ENCODE measurements around the gene KIAA1614. TPM values are rescaled to one million over a fixed set of nuclear protein-coding genes. Genes with fewer than 3 reads are reported as not detected.
A peak's percentile ranks its signal among the peaks of the same experiment; 100 is the strongest.
"Not testable (repeated sequence)": the region's sequence is repeated elsewhere in the genome, so short reads cannot be mapped to it uniquely, and the experiment has no call there.

The KIAA1614 gene
- total RNA-seq, 1 donor from 2014 or later: 3.6 TPM

DNA sequence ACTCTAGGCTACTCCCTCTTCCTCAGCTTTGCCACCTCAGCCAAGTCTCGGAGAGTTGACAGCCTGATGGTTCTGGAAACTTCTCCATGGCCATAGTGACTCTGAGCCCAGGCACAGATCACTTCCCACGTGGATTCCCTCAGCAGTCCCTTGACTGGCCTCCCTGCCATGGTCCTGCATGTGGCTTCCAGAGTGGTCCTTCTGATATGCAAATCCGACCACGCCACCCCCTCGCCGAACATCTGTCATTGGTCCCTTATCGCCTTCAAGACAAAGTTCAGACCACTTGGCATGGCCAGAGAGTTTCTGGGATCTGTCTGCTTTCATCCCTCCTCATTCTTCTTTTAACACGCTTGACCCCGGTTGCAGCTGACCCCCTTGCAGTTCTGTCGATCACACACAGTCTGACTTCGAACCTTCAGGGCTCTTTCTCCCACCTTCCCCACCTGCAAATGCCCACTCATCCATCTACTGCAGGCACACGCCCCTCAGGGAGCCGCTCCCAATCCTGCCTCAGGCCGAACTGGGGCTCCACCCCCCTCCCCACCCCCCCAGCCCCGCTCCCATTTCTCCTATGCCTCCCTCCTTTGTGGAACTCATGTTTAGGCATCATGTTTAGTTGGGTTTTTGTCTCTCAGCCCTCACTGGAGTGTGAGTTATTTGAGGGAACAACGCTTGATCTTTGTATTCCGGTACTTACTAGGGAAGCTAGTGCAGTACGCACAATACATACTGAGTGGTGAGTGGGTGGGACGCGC is 29.0 kb downstream of the KIAA1614 start:
- DNase-seq (ENCODE audit: low read depth in 2 of 2): no peak

DNA sequence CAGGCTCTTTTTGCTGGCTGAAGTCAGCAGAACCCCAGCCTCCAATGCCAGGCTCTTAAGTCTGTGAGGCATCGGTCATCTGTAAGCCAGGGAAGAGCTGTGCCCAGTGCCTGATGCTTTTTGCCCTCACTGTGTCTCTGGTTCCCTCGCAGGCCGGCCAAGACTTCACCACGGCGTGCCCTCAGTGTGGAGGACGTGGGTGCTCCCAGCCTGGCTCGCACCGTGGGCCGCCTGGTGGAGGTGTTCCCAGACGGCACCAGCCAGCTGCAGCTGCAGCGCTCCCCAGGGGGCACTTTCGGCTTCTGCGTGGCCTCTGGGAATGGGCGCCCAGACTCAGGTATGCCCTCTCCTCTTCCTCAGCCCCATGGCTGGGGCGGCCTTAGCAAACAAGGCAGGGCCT is 32.5 kb downstream of the KIAA1614 start:
- no peak for DNase-seq (ENCODE audit: low read depth in 2 of 2)

DNA sequence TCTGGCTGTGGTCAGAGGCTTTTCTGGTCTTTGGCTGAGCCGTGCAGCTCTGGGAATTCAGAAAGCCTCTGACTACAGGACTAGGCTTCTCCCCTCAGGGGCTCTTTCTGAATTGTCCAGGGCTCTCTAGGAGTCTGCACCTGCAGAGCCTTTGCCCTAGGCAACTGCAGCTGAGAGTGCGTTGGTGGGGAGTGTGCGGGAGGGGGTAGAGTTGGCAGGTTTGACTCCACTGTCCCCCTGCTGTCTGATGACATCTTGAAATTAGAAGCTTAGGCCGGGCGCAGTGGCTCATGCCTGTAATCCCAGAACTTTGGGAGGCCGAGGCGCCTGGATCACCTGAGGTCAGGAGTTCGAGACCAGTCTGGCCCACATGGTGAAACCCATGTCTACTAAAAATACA is 32.9 kb downstream of the KIAA1614 start:
- DNase-seq (ENCODE audit: low read depth in 2 of 2): no peak

DNA sequence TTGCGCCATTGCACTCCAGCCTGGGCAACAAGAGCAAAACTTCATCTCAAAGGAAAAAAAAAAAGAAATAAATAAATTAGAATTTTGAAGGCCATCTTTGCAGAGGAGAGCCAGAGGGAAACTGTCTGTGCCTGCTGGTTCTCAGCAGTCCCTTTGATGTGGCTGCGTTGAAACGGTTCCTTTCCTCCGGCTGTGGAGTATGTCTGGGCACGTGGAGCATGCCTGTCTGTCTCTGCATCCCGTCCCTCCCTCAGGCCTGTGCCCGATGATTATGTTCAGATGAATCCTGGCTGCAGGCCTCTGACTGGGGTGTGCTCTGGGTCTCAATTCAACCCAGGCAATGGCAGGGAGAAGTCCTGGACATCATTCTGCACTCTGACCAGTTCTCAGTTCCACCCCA is 33.4 kb downstream of the KIAA1614 start:
- no peak for DNase-seq (ENCODE audit: low read depth in 2 of 2)

DNA sequence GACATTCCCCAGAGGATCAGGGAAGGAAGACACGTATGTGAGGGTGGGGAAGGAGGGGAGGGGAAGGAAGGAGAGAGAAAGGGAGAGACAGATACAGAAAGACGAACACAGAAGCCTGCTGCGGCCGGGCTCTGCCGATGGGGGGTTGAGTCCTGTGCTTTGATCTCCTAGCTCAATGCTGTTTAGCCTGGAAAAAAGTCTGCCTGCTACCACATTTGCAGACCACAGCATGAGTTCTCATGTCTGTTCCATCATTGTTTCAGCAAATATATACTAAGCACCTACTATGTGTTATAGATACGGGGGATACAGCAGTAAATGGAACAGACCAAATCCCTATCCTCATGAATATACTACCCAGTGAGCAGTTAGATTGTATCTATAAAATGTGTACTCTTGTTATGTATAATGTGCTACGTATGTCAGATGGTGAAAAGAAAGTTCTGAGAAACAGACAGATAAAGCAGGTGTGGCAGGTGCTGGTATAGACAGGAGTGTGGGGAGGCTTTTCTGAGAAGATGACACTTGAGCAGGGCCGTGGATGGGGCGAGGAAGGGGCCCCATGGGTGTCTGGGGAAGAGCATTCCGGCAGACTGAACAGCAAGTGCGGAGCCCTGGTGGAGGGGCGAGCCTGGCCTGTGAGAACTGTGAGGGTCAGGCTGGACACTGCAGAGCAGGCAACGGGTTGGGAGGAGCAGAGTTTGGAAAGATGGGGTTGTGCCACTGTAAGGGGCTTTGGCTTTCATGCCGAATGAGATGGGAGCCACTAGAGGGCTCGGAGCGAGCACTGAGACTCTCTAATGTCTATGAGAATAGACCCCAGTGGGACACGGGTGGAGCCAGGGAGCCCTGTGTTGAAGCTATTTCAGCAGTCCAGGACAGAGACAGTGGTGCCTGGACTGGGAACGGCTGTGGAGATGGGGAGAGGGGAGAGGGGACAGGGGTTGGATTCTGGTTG is 34.1 kb downstream of the KIAA1614 start:
- no peak for DNase-seq (ENCODE audit: low read depth in 2 of 2)

DNA sequence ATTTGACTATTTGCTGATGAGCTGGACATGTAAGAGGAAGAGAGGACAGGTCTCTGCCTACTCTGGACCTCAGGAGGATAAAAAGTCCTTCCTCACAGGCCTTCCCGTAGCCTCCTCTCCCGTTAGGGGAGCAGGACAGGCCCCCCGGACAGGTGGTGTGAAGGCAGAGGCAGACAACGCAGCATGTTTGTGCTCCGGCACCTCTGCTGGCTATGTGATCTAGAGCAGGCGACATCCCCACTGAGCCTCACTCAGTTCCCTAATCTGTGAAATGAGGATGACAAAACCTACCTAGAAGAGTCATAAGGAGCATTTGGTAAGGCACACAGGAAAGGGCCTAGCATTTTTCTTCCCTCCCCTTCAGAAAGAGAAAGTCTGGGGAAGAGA is 34.8 kb downstream of the KIAA1614 start:
- no peak for DNase-seq (ENCODE audit: low read depth in 2 of 2)

DNA sequence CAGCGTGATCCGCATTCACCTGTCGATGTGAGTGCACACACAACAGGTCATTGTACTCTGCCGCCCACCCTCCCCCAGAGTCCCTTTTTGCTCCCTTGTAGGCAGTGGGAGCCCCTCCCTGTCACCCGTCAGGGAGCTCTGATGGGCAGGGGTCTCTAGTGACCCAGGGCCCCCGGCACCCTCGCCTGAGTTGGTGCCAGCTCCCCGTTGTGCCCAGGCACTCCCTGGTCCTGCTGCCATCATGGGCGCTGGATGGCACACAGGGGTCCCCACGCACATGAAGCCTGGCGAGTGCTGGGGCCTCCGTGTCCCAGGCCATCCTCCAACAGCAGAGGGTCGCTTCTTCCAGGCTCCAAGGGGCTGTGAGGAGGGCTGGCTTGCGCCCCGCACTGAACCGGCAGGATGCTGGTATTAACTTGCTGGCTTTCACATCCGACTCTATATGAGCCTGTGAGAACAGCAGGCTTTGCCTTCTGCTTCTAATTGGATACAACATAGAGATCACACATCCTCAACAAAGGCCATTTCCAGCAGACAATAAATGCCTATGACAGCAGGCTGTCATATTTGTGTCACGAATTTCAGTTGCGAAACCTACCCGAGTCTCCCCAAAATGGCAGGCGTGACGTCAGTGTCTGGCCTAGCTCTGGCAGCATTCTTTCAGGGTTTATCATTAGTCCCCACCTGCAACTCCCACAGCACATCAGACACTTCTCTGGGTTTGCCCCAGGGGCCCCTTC is 35.4 kb downstream of the KIAA1614 start:
- DNase-seq (ENCODE audit: low read depth in 2 of 2): no peak

DNA sequence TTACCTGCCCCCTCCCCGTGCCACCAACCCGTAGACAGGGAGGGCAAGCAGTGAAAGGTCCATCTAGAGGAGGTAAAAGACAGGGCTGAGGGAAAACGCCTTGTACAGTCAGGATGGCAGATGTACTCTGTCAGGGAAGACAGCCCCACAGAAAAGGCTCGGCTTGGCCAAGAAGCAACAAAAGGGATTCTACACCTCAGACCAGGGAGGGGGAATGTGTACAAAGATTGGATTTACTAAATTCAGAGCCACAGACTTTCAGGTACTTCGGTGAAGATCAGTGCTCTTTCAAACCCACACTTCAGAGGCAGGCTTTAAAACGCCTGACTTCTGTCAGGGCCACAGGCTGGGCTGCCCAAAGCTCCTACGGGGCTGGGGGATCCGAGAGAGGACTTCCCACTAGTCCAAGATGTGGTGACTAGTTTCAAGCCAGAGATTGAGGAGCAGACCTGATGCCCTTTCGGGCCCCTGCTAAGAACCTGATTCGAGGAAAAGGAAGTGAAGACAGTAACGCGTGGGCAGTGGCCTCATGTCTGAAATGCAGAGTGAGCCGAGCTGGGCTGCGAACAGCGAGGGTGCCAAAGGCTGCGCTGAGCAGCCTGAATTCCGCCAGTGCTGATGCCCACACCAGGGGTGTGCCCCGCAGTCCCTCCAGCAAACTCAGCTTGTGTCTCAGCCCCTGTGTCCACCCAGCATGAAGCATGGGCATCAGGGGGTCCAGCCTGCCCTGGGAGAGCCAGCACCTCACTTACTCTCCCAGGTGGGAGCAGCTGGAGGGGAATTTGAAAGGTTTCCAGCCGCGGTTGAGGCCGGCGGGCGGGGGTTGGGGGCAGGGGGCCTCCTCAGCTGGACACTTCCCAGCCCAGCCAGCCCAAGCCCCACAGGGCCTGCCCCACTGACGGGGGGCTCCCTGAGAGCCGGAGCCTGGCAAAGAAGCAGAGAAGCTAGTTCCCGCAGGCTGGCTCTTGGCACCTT is 36.2 kb downstream of the KIAA1614 start:
- DNase-seq (ENCODE audit: low read depth in 2 of 2): no peak

DNA sequence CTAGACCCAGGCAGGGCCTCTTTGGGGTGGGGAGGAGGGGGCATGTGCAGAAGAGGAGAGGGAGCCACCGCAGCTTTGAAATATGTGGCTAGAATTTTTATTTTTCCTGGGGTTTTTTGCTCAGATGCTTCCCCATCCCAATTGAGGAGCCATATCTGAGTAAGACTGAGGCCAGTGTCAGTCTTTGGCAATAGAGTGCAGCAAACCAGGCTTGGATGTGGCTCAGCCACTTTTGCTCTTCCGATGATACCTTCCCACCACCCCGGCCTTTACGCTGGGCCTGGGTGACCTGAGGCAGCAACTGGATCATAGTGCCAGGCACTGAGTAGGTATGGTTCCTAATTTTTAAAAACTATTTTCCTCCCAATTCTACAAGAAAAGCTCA is 36.9 kb downstream of the KIAA1614 start:
- DNase-seq (ENCODE audit: low read depth in 2 of 2): no peak

DNA sequence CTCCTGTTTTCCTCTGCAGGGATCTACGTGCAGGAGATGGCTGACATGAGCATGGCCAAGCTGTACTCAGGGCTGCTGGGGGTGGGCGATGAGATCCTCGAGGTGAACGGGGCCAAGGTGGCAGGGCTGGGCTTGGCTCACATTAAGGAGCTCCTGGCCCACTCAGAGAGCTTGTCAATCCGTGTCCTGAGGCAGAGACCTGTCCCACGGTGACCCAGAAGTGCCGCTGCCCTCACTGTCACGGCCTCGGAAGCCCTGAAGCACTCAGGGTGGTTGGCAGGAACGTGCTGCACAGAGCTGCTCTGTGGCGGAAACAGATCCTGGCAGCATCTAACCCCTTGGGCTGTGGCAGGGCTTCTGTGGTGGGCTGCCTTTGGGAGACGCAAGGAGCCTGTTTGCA is 37.6 kb downstream of the KIAA1614 start:
- no peak for DNase-seq (ENCODE audit: low read depth in 2 of 2)

DNA sequence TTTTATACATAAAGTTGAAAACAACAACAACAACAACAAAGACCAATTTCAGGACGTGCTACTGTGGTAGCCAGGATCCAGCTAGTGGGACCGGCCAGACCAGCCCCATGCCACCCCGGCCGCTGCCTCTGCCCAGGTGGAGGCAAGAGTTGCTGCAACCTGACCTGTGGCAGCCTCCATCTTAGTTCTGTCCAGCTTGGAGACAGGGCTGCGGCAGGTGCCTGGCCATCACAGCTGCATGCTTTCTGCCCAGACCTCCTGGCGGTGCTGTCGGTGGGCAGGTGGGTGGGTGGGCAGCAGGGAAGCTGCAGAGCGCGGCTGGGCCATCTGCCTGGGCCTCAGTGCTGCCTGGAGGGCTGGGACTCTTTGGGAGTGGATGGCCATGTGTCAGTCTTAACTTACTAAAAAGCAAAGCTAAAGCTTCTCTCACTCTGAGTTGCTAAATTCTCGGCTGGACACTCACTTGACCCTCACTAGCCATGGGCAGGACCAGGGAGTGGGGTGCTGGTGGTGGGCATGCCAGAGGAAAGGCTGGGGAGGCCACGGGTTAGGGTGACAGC is 38.6 kb downstream of the KIAA1614 start:
- no peak for DNase-seq (ENCODE audit: low read depth in 2 of 2)

DNA sequence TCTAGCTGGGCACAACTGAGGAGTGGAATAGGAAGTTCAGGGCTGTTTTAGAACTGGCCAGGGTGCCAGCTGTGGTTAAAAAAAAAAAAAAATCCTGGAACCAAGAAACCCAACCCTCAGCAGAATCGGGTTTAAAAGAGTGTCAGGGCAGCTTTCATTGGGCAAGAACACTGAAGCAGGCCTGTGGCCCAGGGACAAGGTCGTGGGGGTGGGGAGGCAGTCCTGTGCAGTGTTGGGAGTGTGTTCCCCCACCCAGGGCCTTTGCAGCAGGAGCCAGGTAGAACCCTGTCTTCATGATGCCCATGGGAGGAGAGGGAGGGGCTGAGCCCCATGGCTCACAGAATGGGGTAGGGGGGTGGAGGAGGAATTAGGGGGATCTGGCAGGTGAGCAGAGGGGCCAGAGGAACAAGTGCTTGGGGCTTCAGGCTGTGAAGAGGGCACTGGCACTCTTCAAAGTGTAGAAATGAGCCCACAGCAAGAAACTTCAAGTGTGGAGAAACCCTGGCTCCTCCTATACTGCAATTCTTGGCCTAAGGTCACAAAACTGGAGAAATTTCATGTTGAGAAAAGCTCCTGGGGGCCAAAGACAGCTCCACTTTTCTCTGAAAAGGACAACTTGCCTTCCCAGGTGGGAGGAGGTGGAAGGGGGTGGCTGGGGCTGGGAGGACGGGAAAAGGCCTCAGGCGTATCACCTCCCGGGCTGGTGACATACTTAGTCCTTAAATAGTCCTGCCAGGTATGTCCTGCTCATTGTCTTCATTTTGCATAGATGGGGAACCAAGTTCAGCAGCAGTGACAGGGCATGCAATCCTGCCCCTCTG is 39.3 kb downstream of the KIAA1614 start:
- DNase-seq (ENCODE audit: low read depth in 2 of 2): no peak

DNA sequence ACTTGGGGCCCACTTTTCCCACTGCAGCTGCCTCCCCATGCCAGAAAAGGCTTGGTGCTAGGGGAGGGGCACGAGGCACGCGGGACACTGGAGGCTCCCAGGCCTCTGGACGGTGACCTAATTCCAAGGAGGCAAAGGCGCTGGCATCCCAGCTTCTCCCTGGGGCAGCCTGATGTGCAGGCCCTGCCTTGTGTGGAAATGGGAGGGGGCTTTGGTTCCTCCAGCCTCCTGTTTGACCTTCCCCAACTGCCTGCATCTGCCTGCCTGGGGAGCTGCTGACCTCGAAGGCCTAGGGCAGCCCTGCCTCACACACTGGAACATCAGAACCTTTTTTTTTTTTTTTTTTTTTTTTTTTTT is 39.9 kb downstream of the KIAA1614 start:
- DNase-seq (ENCODE audit: low read depth in 2 of 2): no peak

DNA sequence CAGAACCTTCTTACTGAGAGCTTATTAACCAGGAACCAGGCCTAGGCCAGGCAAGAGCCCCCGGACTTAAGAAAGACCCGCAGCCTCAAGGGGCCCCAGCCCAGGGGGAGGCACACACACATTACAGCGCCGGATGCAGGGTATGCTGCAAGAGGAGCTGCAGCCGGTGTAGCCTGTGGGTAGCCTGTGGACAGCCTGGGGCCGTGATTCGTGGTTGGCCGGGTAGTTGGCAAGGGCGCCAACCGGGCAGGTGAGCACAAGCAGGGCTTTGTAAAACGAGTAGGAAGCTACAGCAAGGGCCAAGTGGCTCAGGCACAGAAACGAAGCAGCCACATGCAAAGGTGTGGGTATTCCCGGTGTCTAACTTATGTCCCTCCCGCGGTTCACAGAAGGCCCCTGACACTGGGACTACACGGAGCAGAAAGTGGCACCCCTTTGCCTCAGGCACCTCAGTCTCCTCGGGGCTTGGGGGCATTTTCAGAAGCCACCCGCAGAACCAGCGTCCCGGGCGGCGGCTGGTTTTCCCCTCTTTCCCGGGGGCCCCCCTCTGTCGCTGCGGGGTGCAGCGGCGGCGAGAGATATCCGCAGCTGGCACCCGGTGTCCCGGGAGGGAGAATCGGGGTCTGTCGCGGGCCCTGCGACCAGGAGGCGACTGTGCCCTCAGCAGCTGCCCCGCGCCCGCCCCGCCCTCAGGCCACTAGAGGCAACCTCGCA is 40.8 kb downstream of the KIAA1614 start:
- DNase-seq (ENCODE audit: low read depth in 2 of 2): peak in 1 of 2 donors; percentile 11

DNA sequence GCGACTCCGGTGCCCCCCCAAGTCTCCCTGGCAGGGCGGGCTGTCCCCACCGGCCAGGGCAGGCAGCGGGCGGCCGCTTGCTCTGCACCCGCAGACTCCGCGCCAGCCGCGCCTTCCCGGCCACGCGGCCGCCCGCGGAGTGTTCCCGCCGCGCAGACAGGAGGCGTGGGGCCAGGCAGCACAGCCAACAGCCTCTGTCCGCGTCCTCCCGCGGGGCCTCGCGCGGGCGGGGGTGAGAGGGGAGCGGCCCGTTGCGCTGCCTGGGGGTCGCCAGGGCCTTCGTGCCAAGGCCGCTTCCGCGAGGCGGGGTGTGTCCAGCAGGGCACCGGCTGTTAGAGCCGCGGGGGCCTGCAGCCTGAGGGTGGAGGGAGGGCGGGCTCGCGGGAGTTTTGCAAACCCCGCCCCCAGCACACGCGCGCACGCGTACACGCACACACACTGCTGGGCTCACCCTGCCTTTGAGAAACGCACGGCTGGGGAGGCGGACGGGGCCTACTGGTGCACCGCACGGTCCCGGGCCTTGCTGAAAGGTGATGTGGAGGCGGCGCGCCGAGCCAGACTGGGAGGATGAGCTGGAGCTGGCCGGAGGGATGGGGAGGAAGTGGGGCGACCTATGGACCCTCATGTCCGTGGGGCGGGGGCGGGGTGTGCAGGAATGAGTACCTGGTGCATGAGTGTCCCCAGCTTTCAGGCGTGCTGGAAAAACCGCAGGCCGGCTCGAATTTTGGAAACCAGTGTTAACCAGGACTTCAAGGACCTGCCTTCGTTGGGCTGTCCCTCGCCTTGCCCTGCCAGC is 41.5 kb downstream of the KIAA1614 start:
- DNase-seq (ENCODE audit: low read depth in 2 of 2): peak; percentile 55 to 69

DNA sequence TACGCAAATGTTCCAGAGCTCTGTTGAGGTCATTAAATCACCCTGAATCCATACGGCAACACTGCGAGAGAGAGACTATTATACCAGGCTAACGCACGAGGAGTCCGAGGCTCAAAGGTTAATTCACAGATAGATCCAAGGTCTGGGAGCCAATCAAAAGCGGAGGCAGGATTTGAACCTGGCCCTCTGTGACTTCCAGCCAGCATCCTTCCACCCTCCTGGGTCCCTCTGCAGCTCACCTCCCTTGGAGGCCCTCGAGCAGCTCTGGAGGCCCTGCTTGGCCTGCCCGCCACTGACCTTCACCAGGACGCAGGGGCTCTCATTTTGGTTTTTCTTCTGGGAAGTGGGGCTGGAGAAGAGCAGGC is 42.1 kb downstream of the KIAA1614 start:
- DNase-seq (ENCODE audit: low read depth in 2 of 2): no peak

DNA sequence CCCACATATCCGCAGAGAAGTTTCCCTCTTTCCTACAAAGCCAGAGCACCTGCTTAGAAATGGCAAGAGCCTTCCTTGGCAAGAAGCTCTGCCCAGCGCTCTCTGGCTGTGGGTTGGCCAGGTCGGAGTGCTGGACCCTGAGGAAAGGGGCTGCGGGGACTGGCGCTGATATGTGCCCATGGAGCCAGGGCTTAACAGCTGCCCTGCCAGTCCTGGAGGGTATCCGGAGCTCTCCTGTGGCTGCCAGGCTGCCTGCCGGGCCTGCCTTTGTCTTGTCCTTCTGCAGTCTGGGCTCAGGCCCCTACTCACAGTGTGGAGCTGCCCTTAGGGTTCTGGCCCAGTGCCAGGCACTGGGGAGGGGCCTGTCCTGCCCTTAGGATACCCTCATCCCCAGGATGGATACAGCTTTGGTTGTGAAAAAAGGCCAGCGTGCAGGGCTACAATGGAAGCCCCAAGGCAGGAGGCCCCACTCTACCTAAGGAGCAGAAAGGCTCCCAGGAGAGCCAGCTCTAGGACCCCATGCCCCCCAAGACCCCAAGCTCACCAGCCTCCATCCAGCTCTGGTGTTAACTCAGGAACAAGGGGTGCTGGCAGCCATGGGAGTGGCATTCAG is 43.4 kb downstream of the KIAA1614 start:
- DNase-seq (ENCODE audit: low read depth in 2 of 2): no peak

DNA sequence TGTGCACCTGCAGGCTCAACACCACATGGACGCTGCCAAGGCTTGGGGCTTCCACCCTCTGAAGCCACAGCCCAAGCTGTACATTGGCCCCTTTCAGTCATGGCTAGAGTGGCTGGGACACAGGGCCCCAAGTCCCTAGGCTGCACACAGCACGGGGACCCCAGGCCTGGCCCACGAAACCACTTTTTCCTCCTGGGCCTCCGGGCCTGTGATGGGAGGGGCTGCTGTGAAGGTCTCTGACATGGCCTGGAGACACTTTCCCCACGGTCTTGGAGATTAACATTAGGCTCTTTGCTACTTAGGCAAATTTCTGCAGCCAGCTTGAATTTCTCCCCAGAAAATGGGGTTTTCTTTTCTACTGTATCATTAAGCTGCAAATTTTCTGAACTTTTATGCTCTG is 46.9 kb downstream of the KIAA1614 start:
- DNase-seq (ENCODE audit: low read depth in 2 of 2): not testable (repeated sequence)
